Amniotic stem cell (primary cell): ENCODE data around the gene TPM1.

ENCODE experiments used
- DNase-seq: peaks from one replicate; lab custom pipeline; 2025; lab: John Stamatoyannopoulos, UW

The TPM1 gene

DNA sequence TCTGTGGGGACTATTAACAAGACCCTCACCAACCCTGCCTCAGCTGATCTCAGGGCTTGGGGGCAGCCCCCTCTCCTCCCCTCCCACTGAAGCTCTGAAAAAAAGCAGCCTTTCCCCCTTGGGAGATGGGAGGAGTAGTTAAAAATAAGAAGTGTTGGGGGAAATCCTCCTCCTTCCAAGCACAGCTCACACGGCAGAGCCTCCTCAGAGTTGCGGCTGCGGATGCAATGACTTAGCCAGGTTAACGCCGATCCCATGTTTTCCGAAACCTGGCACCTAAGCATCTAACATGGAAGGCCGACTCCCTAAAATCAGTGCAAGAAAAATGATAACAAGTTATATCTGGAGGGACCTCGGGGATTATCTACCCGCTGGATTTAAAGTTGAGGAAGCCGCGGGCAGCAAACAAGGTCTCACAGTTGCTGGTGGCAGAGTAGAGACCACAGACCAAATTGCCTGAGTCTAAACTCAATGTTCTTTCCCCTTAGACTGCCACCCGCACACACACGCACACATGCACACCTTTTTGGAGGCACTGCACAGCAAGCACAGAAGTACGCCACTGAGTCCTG, 1.1 kb upstream of the TPM1 start:
- no peak for DNase-seq

DNA sequence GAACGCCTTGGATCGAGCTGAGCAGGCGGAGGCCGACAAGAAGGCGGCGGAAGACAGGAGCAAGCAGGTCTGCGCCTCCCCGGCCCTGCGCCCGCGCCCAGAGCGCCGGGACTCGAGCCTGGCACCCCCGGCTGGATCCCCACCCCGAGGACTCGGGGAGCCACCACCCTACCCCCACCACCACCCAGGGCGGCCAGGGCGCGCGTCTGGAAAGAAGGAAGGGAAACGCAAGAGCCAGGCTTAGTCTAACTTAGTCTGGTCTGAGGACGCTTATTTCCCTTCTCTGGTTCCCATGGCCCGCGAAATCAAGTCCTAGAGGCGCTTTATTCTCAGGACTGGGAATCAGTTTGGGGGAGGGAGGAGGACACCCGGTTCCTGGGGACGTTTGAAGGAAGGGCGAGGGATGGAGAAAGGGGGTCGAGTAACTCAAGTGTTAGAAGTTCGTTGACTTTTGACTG, 359 bp downstream of the TPM1 start:
- no peak for DNase-seq

DNA sequence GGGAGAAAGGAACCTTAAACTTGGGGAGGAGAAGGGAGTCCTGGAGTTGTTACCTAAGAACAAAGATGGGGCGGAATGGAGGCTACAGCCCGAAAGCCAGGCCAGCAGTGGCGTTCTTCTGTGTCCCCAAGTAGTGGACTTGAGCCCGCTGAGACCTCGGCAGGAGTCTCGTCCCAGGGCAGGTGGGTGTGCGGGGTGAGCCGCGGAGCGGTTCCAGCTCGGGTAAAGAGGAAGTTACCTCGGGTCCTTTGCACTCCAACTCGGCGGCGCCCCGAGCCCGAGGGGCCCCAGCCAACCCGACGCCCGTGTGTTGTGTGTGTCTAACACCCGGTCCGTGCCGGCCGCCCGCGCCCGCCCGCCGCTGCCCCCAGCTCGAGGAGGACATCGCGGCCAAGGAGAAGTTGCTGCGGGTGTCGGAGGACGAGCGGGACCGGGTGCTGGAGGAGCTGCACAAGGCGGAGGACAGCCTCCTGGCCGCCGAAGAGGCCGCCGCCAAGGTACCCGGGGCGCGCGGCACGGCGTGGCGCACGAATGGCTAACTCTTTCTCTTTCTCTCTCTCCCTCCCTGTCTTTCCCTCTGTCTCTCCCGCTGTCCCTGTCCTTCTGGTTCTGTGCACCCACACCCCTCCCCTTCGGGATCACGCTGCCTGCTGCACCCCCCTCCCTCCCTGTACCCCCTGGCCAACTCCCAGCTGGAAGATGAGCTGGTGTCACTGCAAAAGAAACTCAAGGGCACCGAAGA, 959 bp downstream of the TPM1 start:
- DNase-seq = no peak

DNA sequence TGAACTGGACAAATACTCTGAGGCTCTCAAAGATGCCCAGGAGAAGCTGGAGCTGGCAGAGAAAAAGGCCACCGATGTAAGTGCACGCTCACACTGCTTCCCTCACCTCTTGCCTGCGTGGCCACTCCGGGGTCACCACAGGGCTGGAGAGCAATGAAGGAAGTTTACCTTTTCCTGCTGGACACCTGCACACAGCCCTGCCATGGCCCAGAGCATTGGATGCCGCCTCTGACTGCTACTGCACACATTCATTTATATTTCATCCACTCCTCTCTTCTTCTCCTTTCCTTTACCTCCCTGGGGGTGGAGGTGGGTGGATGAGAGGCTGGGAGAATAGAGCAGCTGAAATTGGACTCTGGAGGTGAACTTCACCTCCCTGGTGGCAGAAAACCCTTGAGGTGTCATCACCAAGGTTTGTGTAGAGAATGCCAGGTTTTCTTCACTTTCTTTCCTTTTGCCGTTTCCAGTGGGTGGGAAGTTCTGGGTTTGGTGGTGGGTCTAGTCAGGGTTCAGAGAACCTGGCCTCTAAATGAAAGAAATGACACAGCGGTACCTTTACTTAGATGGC, 1.6 kb downstream of the TPM1 start:
- no peak for DNase-seq

DNA sequence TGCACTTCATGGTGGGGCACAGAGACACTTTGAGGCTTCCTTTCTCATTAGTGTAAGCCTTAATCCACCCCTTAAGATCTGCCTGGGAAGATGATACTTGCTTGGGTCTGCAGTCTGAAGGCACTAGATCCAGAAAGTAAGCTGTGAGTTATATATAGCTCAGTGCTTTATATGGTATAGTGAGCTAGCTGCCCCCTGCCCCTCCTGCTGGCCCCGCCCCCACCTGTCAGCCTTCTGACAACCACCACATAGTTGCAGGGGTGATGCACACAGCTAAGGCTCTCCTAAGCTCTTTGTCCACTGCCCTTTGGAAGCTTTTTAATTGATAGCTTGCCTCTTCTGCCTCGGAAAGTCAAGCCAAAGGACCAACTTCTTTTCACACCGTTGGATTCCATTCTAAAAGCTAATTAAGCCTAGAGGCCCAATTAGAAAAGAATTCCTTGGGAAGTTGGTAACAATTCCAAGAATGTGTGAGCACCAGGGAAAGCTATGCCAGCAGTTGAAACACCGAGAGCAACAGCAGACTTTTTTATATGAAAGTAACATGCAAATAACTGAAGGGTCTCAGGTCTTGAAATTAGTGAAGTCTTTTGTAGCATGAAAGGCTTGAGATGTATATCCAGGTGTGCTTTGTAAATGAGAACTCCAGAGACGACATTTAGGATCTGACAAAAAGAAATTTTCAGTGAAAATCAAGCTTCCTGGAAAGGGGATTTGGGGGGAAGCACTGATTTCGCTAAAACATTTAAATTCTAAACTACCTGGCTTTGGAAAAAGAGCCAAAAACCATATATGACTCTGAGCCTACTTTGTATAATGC, 2.3 kb downstream of the TPM1 start:
- no peak for DNase-seq

DNA sequence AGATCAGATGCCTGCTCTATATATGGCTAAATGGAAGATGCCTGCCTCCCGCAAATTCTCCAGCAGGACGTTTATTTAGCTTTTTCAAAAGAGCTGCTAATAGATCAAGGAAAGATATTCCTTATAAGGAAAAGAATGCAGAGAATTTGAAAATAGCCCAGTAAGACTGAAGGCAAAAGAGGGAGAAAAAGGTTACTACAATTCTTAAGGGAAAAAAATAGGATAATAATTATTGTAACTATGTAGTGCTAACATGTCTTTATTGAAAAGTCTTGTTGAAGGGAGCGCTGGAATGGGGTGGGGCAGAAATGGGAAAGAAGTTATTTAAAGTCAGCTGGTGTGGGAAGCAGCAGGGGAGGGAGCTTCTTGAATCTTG, 2.9 kb downstream of the TPM1 start:
- DNase-seq = no peak

DNA sequence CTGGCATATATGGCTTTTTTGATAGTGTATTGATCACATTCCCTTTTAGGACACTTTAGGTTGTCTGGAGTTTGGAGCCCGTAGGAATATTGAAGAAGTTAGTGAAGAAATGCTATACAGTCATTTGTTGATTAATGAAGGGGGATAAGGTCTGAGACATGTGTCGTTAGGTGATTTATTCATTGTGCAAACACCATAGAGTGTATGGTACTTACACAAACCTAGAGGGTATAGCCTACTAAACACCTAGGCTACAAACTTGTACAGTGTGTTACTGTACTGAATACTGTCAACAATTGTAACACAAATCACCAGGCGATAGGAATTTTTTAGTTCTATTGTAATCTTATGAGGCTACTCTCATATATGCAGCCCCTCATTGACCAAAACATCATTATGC, 3.3 kb downstream of the TPM1 start:
- DNase-seq = no peak

DNA sequence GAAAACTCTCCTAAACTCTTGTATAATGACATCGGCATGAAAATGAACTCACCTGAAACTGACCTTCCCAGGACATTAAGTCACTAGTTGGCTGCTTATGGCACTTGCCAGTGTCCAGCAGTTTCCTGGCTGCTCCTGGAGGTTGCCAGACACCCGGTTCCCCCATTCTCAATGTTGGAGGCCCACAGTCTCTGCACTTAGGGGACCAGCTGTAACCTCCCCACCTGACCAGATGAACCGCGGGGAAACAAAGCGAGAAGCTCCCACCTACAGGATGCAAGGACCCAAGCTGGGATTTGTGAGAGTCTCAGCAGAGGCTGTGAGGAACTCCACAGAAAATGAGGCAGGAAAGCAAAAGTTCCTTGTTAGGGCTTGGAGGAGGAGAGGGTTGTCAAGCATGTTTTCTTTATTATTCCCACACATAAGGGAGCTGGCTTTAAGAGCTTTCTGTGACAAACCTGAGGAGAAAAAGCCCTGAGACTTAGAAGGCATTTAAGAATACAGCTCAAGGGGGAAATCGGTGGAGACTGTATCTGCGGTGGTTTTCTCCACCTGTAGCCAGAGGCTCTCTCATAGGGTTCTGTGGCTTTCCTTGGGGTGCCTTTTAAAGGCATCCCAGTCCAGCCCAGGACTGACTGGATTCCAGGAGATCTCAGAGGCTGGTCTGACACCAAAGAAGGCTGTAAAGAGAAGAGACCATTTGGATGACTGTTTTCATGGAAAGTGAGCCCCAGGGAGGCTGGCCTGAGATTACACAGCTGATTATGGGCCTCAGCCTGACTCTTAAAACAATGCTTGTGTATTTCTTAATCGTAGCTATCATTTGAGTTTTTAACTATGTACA, 4.6 kb downstream of the TPM1 start:
- no peak for DNase-seq

DNA sequence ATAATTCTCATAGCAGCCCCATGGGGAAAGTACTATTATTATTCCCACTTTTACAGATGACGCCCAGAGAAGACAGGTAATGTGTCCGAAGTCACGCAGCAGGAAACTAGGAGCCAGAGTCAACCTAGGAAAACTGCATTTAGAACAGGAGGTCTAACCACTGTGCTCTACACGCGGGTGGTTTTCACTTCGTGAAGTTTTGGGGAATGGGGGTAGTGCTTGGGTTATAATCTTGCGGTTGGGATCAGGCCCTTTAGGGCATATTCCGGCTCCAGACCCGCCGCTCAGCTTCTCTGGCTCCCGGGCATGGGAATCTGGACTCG, 5.2 kb downstream of the TPM1 start:
- DNase-seq = no peak

DNA sequence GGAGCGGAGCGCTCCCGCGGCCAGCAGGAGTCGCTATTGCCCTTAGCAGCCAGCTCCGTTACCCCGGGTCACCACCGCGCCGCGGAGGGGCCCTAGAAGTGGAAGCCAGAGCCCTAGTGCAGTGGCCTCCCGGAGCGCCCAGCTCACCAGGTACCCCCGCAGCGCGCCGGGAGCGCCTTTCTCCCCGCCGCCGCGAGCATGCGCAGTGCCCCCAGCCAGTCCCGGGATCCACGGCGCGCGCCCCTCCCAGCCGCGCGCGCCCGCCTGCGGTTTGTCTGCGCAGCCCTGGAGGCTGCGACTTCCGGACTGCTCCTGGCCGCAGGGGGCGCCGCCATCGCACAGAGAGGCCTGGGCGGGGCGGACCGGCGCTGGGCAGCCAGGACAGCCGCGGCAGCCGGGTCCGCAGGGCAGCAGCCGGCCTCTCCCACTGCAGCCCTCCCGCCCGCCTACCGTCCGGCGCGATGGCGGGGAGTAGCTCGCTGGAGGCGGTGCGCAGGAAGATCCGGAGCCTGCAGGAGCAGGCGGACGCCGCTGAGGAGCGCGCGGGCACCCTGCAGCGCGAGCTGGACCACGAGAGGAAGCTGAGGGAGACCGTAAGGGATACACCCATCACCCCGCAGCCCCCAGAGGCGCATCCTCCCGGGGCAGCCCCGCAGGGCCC, 5.7 kb downstream of the TPM1 start:
- peak; percentile 79 for DNase-seq

DNA sequence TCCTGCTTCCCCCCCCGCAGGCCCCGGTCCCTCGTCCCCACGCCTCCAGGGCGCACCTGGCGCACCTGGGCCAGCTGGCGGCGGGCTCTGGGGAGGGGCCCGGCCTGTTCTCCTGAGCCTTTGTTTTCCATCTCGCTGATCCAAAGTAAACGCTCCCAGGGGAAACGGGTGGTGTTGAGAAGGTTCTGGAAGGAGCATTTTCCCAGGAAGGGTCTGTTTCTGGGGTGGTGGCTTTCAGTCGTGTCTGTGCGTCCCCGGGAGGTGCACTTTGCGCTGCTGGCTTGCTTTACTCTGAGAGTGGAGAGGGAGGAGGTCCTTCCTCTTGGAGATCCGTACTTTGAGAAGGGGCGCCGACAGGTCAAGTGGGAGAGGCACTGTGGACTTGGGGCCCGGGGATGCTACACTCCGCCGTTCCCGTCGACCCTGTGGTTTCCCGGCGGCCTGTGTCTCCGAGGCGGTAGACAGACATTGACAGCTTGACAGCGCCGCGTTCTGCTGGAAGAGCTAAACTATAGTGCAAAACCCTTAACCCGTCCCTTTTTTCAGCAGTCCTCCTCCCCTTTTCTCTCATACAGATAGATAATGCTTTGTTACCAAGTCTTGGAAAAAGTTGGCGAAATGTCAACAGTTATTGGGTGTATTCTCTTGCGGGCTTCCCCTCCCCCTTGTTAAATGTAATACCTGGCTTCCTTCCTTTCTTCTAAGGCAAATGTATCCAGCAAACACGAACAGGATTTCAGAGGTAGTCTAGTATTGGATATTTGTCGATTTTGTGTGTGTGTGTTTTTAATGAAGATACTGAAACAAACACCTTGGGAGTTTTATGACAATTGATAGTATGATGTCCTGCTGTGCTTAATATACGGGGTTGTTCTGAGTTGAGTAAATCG, 6.5 kb downstream of the TPM1 start:
- DNase-seq = no peak

DNA sequence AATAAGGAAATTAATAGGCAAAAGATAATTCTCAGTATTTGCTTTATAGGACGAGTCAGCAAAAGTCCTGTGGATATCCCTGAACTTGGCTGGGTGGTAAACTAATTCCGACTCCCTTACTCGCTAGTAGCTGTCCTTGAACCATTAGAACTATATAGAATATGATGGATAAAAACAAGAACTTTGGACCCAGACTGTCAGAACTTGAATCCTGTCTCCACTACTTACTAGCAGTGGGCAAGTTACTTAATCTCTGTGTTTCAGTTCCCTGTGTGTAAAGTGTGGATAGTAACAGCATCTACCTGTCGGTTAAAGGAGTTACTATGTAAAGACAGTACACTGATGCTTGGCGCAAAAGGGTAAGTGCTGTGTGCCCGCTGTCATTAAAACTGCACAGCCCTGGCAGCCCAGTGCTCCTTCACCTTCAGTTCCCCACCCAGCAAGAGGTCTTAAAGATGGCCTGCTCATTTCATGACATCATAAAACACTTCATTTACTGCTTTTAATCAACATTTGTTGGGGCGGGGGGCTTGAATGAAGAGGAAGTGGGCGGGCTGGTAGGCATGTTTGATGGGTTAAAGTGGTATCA, 7.3 kb downstream of the TPM1 start:
- no peak for DNase-seq

DNA sequence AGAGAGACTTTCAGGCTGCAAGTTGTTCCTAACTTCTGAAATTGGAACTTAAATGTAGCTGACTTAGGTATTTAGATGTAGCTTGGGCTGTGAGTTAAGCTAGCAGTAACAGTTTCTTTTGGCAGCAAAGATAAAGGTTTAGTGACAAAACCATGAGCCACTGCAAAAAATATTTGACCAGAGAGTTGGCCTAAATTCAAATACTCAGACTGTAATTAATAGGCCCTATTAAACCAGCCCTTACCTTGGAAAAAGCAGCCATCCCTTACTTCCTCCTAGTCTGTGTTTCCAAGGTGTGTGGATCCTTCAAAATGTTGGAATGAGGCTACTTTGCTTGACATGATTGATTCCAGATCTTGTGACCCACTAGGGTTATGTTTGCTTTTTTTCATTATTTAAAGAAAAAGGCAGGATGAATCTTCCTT, 8.2 kb downstream of the TPM1 start:
- DNase-seq = no peak

DNA sequence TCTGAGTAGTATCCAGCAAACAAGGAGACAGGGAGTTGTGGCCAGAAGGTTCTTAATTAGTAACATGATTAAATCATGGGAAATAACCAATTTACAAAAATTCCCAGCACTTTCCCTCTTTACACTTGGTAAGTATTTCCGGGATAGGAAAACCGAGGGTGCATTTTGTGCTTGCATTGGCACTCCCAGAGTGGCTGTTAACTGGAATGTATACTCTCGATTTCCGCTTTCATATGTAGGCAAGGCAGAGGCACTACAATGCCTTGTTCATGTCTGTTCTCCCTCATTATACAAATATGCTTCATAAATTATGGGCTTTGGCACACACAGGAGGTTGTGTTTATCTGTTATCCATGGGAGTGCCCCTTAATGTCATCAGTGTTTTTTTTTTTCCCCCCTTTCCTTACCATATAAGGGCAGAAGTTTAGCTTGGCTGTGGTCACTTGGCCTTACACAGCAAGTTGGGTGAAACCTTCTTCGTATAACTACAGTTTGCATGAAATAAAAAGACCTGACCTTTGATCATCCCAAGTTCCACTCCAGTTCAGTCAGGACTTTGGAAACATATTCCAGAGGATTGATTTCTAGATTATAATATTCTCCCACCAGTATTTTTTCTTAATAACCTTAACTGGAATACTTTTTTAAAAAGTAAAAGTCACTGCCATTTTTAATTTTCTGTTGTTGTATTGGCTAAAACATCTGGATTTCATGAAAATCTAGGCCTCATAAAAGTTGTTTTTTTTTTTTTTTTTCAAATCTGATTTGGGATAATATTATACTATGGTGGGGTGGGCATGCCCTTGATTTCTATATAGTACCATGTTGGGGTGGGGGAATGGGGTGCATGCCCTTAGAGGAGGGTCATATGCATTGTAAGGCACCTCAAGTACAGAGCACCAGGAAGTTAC, 8.9 kb downstream of the TPM1 start:
- no peak for DNase-seq

DNA sequence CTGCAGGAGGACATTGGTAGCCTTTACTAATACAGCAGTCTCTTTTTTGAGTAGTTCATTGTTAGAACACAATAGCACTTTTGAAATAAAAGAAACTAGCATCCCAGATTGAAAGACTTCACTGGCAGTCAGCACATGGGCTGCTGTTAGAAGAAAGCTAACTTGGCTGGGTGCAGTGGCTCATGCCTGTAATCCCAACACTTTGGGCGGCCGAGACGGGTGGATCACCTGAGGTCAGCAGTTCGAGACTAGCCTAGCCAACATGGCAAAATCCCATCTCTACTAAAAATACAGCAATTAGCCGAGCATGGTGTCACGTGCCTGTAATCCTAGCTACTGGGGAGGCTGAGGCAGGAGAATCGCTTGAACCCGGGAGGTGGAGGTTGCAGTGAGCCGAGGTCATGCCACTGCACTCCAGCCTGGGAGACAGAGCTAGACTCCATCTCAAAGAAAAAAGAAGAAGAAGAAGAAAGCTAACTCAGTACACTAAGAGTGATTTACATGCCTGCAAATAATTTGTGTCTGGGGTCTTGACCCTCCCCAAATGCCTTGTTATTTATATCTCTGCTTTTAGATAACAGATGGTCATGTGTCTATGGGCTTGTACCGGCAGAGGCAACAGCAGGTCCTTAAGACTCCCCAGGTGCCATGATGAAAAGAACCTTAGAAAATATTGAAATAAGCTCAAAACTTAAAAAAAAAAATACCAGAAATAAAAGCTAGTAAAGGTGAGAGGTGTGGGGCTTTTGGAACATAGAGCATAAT, 9.7 kb downstream of the TPM1 start:
- DNase-seq = no peak

DNA sequence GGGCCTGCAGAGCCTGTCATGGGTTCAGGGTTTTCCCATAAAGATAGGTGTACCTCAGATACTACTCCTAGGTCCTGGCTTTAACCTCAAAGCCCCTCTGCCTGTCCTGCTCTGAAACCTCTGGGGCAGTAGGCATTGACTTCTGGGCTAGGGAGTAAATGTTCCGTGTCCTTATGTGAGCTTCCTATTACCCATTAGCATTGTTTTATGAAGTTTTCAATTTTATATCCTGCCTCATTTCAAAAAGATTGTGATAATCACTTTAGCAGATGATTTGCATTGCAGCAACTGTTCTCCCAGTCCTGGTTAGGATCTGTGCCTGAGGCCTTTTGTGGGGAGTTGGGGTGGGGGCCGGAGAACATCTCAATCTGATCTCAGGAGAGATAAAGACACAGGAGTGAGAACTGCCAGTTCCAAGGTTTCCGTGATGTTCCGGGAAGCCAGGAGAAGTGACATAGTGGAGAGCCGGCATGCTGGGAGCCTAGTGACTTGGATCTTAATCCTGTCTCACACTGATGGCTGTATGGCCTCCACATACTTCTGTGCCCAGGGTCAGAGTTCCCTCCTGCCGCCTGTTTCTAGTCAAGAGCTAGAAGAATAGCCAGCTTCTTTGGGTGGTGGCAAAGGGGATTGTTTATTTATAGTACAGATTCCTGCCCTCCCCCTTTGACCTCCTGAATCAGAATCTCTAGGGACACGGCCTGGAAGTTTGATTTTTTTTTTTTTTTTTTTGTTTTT, 10.6 kb downstream of the TPM1 start:
- no peak for DNase-seq

DNA sequence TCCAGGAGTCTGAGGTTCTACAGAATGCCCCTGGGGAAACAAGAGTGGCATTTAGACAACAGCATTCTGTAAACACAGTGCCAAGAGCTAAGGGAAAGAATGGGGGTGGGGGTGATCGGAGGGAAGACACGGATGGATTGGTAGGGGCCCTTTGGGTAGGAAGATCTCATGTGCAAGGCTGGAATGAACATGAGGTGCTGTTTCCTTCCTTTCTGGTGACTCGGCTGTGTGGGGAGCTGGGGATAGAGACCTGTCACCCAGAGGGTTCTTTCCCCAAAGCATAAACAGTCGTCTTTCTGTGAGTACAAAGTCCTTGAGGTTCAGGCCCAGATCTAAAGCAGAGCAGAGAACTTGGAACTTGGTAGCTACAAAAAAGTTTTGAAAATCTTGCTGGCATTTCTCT, 11.7 kb downstream of the TPM1 start:
- DNase-seq = no peak

DNA sequence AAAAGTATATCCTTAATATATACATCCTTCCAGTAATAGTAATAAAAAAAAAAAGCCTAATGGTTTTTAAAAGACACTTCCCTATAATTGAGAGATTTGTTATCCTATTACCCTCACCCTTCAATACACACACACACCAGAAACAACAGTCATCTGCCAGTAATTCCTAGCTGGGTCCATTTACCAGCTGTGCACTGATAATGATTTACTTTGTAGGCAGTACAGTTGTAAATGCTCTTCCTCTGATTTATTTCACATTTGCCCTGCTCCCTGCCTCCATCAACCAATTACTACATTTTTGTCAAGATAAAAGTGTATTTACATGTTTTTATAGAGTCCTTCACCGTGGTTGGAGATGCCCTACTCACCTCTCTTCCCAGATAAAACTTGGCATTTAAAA, 12.4 kb downstream of the TPM1 start:
- no peak for DNase-seq
